K562 (cell line): ENCODE measurements around the gene TMEM181. TPM values are rescaled to one million over a fixed set of nuclear protein-coding genes. Genes with fewer than 3 reads are reported as not detected.

Experiments
- ATAC-seq: fragments of 200-7000 bp; cut with Tn5 transposase; 3 replicates; pipeline ENCODE4 v1.9.1; 2020; ENCODE audit warnings: moderate library complexity
- BruUV-seq: library from RNA; stranded (reverse); fragments of 400-500 nt; replicated peaks from 2 replicates; lab custom pipeline; 2021; lab: Mats Ljungman, UMichigan
- CTCF ChIA-PET: fragments of 300-600 bp; formaldehyde crosslinking; extraction: SDS; loops from one replicate; lab custom pipeline; 2021; ENCODE audit warnings: low intra/inter-chr PET ratio; lab: Yijun Ruan, JAX
- POLR2A ChIA-PET: fragments of 300-600, 350-650 bp; sonication (Branson Sonifier 250); formaldehyde crosslinking; extraction: SDS; loops from one replicate; lab custom pipeline; 2021; ENCODE audit warnings: antibody characterized with exemption, inconsistent platforms; lab: Yijun Ruan, JAX
- DNase-seq, 4 experiments: peaks; one replicate each; pipeline versions ENCODE4 v3.0.0 to v3.0.0-alpha.2; 2011 to 2018; ENCODE audit warnings: low spot score in 3 of 4, mixed read lengths in 3 of 4; ENCODE audit errors: extremely low read depth in 1 of 4
- FAIRE-seq: peaks from 2 replicates; lab custom pipeline; 2011; peaks lifted over from hg19 to GRCh38; lab: Jason Lieb, UNC
- H2AFZ ChIP-seq: 2 replicates; pipeline ENCODE4 v1.6.0; 2011; ENCODE audit warnings: low read depth, low read length, control low read depth, inconsistent platforms
- H3K27ac ChIP-seq: fragments of 200-600 bp; 3 replicates; pipeline ENCODE4 v1.8.0; 2011; ENCODE audit warnings: low read depth, mild to moderate bottlenecking, control low read depth, inconsistent platforms, low read length, moderate library complexity, mixed read lengths; ENCODE audit errors: extremely low read depth
- H3K27me3 ChIP-seq, 2 experiments: fragments of 300-600 bp in 1 of 2; 2 replicates in 1 of 2; 3 replicates in 1 of 2; pipeline versions ENCODE4 v1.6.0 to v1.8.0; 2011; ENCODE audit warnings: inconsistent platforms in 2 of 2, low read length in 2 of 2, mild to moderate bottlenecking in 1 of 2, mixed read lengths in 1 of 2, moderate library complexity in 1 of 2; ENCODE audit not compliant: control insufficient read depth in 2 of 2, insufficient read depth in 2 of 2
- H3K36me3 ChIP-seq: fragments of 300-600 bp; 3 replicates; pipeline ENCODE4 v1.8.0; 2011; ENCODE audit warnings: mild to moderate bottlenecking, low read length, inconsistent platforms; ENCODE audit not compliant: control insufficient read depth, insufficient read depth
- H3K4me1 ChIP-seq, 2 experiments: fragments of 200-600 bp in 1 of 2; replicated peaks in 1 of 2; 2 replicates in 1 of 2; 3 replicates in 1 of 2; pipeline versions ENCODE4 v1.5.1 to v1.8.0; 2011; ENCODE audit warnings: inconsistent platforms in 2 of 2, low read length in 2 of 2, mild to moderate bottlenecking in 1 of 2, mixed read lengths in 1 of 2, moderate library complexity in 1 of 2; ENCODE audit not compliant: control insufficient read depth in 2 of 2, insufficient read depth in 2 of 2
- H3K4me2 ChIP-seq: 2 replicates; pipeline ENCODE4 v1.6.1; 2011; ENCODE audit warnings: low read length, control low read depth, inconsistent platforms, mixed read lengths; ENCODE audit not compliant: insufficient read depth
- H3K4me3 ChIP-seq: fragments of 200-600 bp; sonication (generic), shearing (Covaris generic); 2 replicates; pipeline ENCODE4 v1.5.1; 2016; ENCODE audit warnings: control low read depth, inconsistent platforms
- H3K79me2 ChIP-seq: fragments of 200-600 bp; 3 replicates; pipeline ENCODE4 v1.8.0; 2011; ENCODE audit warnings: low read length, inconsistent platforms; ENCODE audit not compliant: control insufficient read depth, insufficient read depth
- H3K9ac ChIP-seq, 2 experiments: 2 replicates each; pipeline versions ENCODE4 v1.6.0 to v1.6.1; 2011; ENCODE audit warnings: low read depth in 2 of 2, low read length in 2 of 2, control low read depth in 1 of 2, inconsistent platforms in 1 of 2, mild to moderate bottlenecking in 1 of 2, mixed read lengths in 1 of 2; ENCODE audit not compliant: insufficient read depth in 1 of 2
- H3K9me1 ChIP-seq: one replicate; pipeline ENCODE4 v1.6.0; 2011; ENCODE audit warnings: inconsistent platforms, mild to moderate bottlenecking, low read length, moderate library complexity; ENCODE audit not compliant: control insufficient read depth, insufficient read depth
- H3K9me3 ChIP-seq: replicated peaks from 2 replicates; pipeline ENCODE4 v1.5.1; 2011; ENCODE audit warnings: low read depth, low read length, inconsistent platforms; ENCODE audit not compliant: control insufficient read depth, insufficient read depth
- H4K20me1 ChIP-seq: replicated peaks from 2 replicates; pipeline ENCODE4 v1.6.1; 2011; ENCODE audit warnings: low read length, inconsistent platforms, mixed read lengths; ENCODE audit not compliant: control insufficient read depth, insufficient read depth
- JUND ChIP-seq, 2 experiments: IDR thresholded peaks; 2 replicates in 1 of 2; 3 replicates in 1 of 2; pipeline ENCODE4 v1.6.1; 2011; ENCODE audit warnings: borderline replicate concordance in 2 of 2, low read depth in 2 of 2, low read length in 2 of 2, improper control_type of control experiment in 1 of 2, missing biosample characterization in 1 of 2, missing genetic modification characterization in 1 of 2, missing genetic modification reagents in 1 of 2
- NEUROD1 ChIP-seq: fragments of 150-350 bp; IDR thresholded peaks from 2 replicates; pipeline ENCODE4 v1.6.1; 2014; ENCODE audit warnings: borderline replicate concordance, low read length, low read depth; ENCODE audit not compliant: partially characterized antibody
- NFE2L1 ChIP-seq: fragments of 450-650 bp; IDR thresholded peaks from 2 replicates; pipeline ENCODE4 v1.6.1; 2016; ENCODE audit warnings: missing genetic modification characterization, low read depth, mild to moderate bottlenecking, missing compliant biosample characterization, moderate library complexity, borderline replicate concordance
- NFYB ChIP-seq: IDR thresholded peaks from 2 replicates; pipeline ENCODE4 v1.6.1; 2011; ENCODE audit warnings: mild to moderate bottlenecking, moderate library complexity; ENCODE audit not compliant: insufficient read length; ENCODE audit errors: extremely low read depth
- TBP ChIP-seq: optimal IDR thresholded peaks from 2 replicates; pipeline ENCODE3; 2011; ENCODE audit warnings: low read depth, low read length, improper control_type of control experiment
- TGIF2 ChIP-seq: sonication (generic); formaldehyde crosslinking; IDR thresholded peaks from 2 replicates; pipeline ENCODE4 v1.8.1; 2022; ENCODE audit warnings: mild to moderate bottlenecking, missing genetic modification reagents, moderate library complexity
- ZNF347 ChIP-seq: fragments of 450-650 bp; formaldehyde crosslinking; IDR thresholded peaks from 2 replicates; pipeline ENCODE4 v1.4.0; 2020; ENCODE audit warnings: low read depth, mild to moderate bottlenecking, moderate library complexity
- ZNF431 ChIP-seq: sonication (generic); formaldehyde crosslinking; IDR thresholded peaks from 2 replicates; pipeline ENCODE4 v1.8.0; 2022; ENCODE audit warnings: mild to moderate bottlenecking, missing genetic modification reagents
- WGBS: fragments of 100-300 bp; shearing (Covaris generic); methylation state at CpG from one replicate; pipeline ENCODE4 v1.1.6; 2016; ENCODE audit warnings: low coverage, mixed read lengths; ENCODE audit not compliant: insufficient coverage; ENCODE audit errors: missing lambda C conversion rate; 5-methylcytosine and 5-hydroxymethylcytosine counted together
- in situ Hi-C: fragments of 300-500 bp; cut with MboI; formaldehyde crosslinking; loops from 4 replicates; pipeline ENCODE4 v1.15.0; 2018; ENCODE audit warnings: inconsistent platforms, mixed read lengths
- intact Hi-C: fragments of 100-400 bp; cut with micrococcal nuclease; formaldehyde crosslinking; loops from 2 replicates; pipeline ENCODE4 v1.14.2; 2022
- polyA plus RNA-seq, 8 experiments: library from polyadenylated mRNA; depleted of rRNA in 4 of 8; stranded (reverse) in 5 of 8; unstranded in 3 of 8; fragments of >200 nt; fragmentation: Nextera tagmentation in 2 of 8; fragmentation: Illumina TruSeq in 1 of 8; extraction: Ambion mirVana in 2 of 8; extraction: Trizol in 1 of 8; gene quantifications; 2 replicates each; pipeline versions ENCODE4 v1.2.1 to v1.2.3, GENCODE V29; 2011 to 2014; ENCODE audit warnings: inconsistent platforms in 1 of 8, missing spikeins in 1 of 8
- total RNA-seq, 7 experiments: library from RNA; depleted of rRNA in 6 of 7; stranded (reverse); fragments of >200 nt in 6 of 7; fragmentation: Illumina TruSeq in 2 of 7; extraction: Trizol in 2 of 7; gene quantifications; 2 replicates each; pipeline versions ENCODE4 v1.2.1 to v1.2.3, GENCODE V29; 2011 to 2021; ENCODE audit warnings: low replicate concordance in 1 of 7
- TF ChIP-seq, protein P1 (sequence below): fragments of 450-650 bp; IDR thresholded peaks from 2 replicates; pipeline ENCODE4 v1.6.1; 2017; ENCODE audit warnings: antibody characterized with exemption, mild to moderate bottlenecking

The TMEM181 gene
- total and polyA plus RNA-seq, 9 of the 15 experiments (the other 6 are each of a cell fraction or from before 2014, with no cell fraction given), result 5.6 to 27.2 (median 19.9) TPM

DNA sequence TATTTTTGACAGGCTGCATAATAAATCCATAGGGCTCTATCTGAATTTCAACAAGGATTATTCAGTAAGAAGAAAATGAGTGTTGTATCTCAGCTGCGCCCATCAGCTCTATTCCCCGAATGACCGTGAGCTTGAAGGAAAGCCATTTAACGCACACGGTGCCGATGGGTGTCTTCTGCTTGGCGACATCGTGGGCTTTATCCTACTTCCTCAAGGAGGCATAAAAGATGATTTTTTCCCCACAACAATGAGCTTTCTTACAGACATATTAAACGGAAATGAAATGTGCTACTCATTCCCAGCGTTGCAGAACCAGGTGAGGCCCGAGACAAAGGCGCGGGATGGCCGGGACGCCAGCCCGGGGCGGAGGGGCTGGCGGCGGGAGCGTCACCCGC lies 83.9 kb downstream of the TMEM181 start:
- FAIRE-seq, result no peak
- peak; percentile 10 for ATAC-seq
- intact Hi-C loops (no loop called here), in situ Hi-C loops (no loop called here)
- Histone ChIP-seq H3K9me3 (no peaks in the 10 kb centered on the region), H3K4me3 (peak overlapping the region; percentile 93), H2AFZ (peak overlapping the region; percentile 96), H3K4me1 (peaks cover 18 to 20% of the 10 kb centered on the region in 2 experiments; a peak in 4 of 5 replicates), H3K79me2 (peaks cover 44% of the 10 kb centered on the region), H3K36me3 (peaks cover 29% of the 10 kb centered on the region; the same call in 2 of the 3 replicates), H3K9me1 (no peaks in the 10 kb centered on the region), H3K4me2 (peak overlapping the region; percentile 86), H4K20me1 (peaks cover 5% of the 10 kb centered on the region; the same call in 1 of the 2 replicates), H3K27me3 (peaks cover 8% of the 10 kb centered on the region in 2 experiments; a peak in 3 of 5 replicates), H3K27ac (peak overlapping the region; percentile 94), H3K9ac (peak overlapping the region; percentile 93 to 99)
- DNase-seq, result peak in 1 of 4 experiments; percentile 46
- ChIA-PET CTCF (no interaction called here), POLR2A (interaction anchor here (0.5 to 1.9 kb wide), 13 partner anchors 10 to 200 kb away, joined by 3 to 7 read pairs (median 3); no protein-coding TSS in a partner anchor)
- WGBS, result 2% methylated on average over 21 of the region's 21 CpGs
- no TSS peak for BruUV-seq
- TF ChIP-seq NFE2L1 (tag), result no peak
- TF ChIP-seq NFYB, result no peak
- peak; percentile 7 for TF ChIP-seq NEUROD1
- TF ChIP-seq TGIF2 (CRISPR knock-in tag), result peak; percentile 24; the same call in 1 of the 2 replicates
- TF ChIP-seq ZNF431 (CRISPR knock-in tag), result 0 out of 2 replicates have a peak, but pooled peaks have one; percentile 75
- TF ChIP-seq JUND (IDR thresholded peaks at IDR 0.05; ENCODE audit: borderline replicate concordance, low read depth, low read length), result no peak
- TF ChIP-seq JUND (tag; IDR thresholded peaks at IDR 0.05; ENCODE audit: borderline replicate concordance, low read depth, low read length), result no peak
- no peak for TF ChIP-seq ZNF347 (CRISPR knock-in tag)
- TF ChIP-seq, protein P1, sequence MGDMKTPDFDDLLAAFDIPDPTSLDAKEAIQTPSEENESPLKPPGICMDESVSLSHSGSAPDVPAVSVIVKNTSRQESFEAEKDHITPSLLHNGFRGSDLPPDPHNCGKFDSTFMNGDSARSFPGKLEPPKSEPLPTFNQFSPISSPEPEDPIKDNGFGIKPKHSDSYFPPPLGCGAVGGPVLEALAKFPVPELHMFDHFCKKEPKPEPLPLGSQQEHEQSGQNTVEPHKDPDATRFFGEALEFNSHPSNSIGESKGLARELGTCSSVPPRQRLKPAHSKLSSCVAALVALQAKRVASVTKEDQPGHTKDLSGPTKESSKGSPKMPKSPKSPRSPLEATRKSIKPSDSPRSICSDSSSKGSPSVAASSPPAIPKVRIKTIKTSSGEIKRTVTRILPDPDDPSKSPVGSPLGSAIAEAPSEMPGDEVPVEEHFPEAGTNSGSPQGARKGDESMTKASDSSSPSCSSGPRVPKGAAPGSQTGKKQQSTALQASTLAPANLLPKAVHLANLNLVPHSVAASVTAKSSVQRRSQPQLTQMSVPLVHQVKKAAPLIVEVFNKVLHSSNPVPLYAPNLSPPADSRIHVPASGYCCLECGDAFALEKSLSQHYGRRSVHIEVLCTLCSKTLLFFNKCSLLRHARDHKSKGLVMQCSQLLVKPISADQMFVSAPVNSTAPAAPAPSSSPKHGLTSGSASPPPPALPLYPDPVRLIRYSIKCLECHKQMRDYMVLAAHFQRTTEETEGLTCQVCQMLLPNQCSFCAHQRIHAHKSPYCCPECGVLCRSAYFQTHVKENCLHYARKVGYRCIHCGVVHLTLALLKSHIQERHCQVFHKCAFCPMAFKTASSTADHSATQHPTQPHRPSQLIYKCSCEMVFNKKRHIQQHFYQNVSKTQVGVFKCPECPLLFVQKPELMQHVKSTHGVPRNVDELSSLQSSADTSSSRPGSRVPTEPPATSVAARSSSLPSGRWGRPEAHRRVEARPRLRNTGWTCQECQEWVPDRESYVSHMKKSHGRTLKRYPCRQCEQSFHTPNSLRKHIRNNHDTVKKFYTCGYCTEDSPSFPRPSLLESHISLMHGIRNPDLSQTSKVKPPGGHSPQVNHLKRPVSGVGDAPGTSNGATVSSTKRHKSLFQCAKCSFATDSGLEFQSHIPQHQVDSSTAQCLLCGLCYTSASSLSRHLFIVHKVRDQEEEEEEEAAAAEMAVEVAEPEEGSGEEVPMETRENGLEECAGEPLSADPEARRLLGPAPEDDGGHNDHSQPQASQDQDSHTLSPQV, result 0 out of 2 replicates have a peak, but pooled peaks have one; percentile 43
- TF ChIP-seq TBP, result no peak
